ENCODE results near the gene OPCML.

OPCML gene

DNA sequence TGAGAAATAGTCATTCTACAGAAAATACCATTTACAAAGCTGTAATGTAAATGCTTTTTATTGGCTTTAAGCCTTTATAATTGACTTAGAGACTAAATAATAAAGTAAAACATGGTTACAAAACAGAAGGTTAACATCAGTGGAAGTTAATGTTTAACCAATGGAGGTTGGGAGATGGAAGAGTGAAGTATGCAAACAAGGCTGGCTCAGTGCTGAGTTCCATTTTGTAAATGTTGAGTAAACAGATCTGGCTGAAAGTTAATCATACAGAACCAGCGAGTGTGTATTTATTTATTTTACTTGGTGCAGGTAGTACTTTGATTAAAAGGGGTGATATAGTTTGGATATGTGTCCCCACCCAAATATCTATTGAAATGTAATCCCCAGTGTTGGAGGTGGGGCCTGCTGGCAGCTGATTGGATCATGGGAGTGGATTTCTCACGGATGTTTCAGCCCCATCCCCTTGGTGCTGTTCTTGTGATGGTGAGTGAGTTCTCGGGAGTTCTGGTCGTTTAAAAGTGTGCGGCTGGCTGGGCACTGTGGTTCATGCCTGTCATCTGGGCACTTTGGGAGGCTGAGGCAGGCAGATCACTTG lies 827.4 kb downstream of the OPCML start:
- TF ChIP-seq, protein P1, sequence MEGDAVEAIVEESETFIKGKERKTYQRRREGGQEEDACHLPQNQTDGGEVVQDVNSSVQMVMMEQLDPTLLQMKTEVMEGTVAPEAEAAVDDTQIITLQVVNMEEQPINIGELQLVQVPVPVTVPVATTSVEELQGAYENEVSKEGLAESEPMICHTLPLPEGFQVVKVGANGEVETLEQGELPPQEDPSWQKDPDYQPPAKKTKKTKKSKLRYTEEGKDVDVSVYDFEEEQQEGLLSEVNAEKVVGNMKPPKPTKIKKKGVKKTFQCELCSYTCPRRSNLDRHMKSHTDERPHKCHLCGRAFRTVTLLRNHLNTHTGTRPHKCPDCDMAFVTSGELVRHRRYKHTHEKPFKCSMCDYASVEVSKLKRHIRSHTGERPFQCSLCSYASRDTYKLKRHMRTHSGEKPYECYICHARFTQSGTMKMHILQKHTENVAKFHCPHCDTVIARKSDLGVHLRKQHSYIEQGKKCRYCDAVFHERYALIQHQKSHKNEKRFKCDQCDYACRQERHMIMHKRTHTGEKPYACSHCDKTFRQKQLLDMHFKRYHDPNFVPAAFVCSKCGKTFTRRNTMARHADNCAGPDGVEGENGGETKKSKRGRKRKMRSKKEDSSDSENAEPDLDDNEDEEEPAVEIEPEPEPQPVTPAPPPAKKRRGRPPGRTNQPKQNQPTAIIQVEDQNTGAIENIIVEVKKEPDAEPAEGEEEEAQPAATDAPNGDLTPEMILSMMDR (IDR thresholded peaks at IDR 0.05; ENCODE audit: borderline replicate concordance, control extremely low read depth, extremely low read depth, insufficient read depth, missing control alignments), result no peak
- in situ Hi-C loops (cut with MboI; ENCODE audit: low sequenced_read_pairs, unreplicated experiment), result no loop called here
- no peak for DNase-seq (ENCODE audit: low spot score)

DNA sequence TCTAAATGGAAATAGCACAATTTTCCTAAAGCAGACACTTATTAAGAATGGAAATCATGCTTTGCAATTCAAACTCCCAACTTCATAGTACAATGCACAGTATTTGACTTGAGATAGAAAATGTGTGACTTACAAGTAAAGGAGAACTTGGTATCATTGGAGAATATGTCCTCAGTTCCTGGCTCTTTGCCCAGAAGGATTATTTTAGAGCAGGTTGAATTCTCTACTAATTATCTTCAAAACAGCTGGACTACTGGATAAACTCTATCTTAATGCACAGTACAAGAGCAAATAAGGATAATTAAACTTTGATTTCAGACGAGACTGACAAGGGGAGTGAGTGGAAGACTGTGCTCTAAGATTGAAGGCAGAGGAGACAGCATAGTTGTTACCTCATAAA lies 839.4 kb downstream of the OPCML start:
- no peak for DNase-seq (ENCODE audit: low spot score)
- in situ Hi-C loops (cut with MboI; ENCODE audit: low sequenced_read_pairs, unreplicated experiment), result no loop called here
- TF ChIP-seq, protein P1 (IDR thresholded peaks at IDR 0.05; ENCODE audit: borderline replicate concordance, control extremely low read depth, extremely low read depth, insufficient read depth, missing control alignments), result no peak

DNA sequence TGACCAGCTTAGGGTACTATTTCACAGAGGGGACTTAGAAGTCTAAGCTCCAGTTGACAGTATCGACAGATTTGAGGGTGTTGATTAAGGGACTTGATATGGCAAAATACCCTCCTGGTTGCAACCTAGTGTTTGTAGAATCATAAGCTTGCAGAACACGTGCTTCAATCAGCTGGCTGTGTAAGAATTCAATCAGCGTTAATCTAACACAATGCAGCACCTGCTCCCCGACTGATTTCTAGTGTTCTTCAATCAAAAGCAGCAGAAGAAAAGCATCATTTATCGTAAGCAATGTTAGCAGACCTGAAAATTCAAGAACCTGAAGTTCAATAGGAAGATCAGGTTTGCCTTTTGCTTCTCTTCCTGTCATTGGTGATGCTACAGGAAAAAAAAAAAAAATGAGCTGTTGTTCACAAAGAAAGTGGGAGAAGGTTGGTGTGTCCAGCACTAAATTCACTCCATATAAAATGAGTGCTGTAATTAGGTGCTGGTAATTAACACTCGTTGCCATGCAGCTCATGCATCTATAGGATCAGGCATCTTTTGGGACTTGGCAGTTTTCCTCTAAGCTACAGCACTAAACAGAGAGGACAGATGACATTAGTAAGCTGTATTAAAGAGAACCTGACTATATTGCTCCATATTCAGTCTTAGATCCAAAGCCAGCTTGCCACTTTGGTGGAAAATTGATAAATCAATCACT lies 840.3 kb downstream of the OPCML start:
- no peak for DNase-seq (ENCODE audit: low spot score)
- in situ Hi-C loops (cut with MboI; ENCODE audit: low sequenced_read_pairs, unreplicated experiment), result no loop called here
- TF ChIP-seq, protein P1 (IDR thresholded peaks at IDR 0.05; ENCODE audit: borderline replicate concordance, control extremely low read depth, extremely low read depth, insufficient read depth, missing control alignments), result no peak

DNA sequence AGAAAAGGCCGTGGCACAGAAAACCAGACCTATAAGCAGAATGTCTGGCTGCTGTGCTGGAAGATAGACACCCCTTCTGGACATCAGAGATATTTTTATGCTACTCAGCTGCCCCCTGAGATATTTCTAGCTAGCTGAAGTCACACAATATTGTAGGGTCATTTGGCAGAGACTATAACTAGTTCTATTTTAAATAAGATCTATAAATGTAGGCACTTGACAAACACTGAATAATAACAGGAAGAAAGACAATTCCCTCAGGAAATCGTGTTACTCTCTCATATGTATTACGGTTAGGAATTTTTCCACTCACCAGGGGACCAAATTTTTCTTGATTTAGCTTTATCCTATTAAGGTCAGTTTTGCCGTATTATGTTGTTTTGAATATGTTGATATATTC lies 845.4 kb downstream of the OPCML start:
- in situ Hi-C loops (cut with MboI; ENCODE audit: low sequenced_read_pairs, unreplicated experiment), result no loop called here
- TF ChIP-seq, protein P1 (IDR thresholded peaks at IDR 0.05; ENCODE audit: borderline replicate concordance, control extremely low read depth, extremely low read depth, insufficient read depth, missing control alignments), result no peak
- no peak for DNase-seq (ENCODE audit: low spot score)

GRCh38 chr11:132685174-132685611 lies 847.1 kb downstream of the OPCML start:
- in situ Hi-C loops (cut with MboI; ENCODE audit: low sequenced_read_pairs, unreplicated experiment), result no loop called here
- TF ChIP-seq, protein P1 (IDR thresholded peaks at IDR 0.05; ENCODE audit: borderline replicate concordance, control extremely low read depth, extremely low read depth, insufficient read depth, missing control alignments), result no peak
- no peak for DNase-seq (ENCODE audit: low spot score)

- DNase-seq (ENCODE audit: low spot score), result no peak
- in situ Hi-C loops (cut with MboI; ENCODE audit: low sequenced_read_pairs, unreplicated experiment), result no loop called here
- TF ChIP-seq, protein P1 (IDR thresholded peaks at IDR 0.05; ENCODE audit: borderline replicate concordance, control extremely low read depth, extremely low read depth, insufficient read depth, missing control alignments), result no peak
Observed at GRCh38 chr11:132683602-132684001, 848.7 kb downstream of the OPCML start.
